ENCODE measurements around the gene MRPL28.

DNA sequence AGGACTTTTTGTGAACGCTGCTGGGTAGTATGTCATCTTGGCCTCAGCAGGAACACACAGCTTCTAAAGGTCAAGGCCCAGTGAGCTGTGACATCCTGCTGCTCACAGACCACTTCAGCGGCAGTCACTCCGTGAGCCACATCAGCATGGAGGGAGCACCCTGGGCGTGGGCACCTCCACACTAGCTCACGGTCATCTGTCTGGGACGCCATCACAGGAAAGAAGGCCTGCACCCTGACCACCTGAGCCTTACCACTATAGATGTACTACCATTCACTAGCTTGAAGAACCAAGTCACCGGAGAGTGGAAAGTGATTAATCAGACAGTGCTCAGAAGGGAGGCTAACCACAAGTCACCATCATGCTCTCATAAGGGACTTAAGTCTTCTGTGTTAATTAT, 21.1 kb downstream of the MRPL28 start:
- TF ChIP-seq CTCF (conservative IDR thresholded peaks at IDR 0.05): no peak
- TF ChIP-seq ZFX (IDR thresholded peaks at IDR 0.05): no peak
